HCT116 (cell line): ENCODE data around the gene LBHD1. TPM values are rescaled to one million over a fixed set of nuclear protein-coding genes. Genes with fewer than 3 reads are reported as not detected.

ENCODE experiments used
- CTCF ChIP-seq, 3 experiments: fragments of 200-600 bp in 1 of 3; sonication (generic) in 1 of 3; IDR thresholded peaks in 2 of 3; conservative IDR thresholded peaks in 1 of 3; 2 replicates each; pipeline ENCODE4 v1.5.1; 2012 to 2017; ENCODE audit warnings: low read depth in 2 of 3, low read length in 2 of 3, antibody characterized with exemption in 1 of 3, borderline replicate concordance in 1 of 3, control low read depth in 1 of 3, mild to moderate bottlenecking in 1 of 3, mixed read lengths in 1 of 3, mixed run types in 1 of 3, moderate library complexity in 1 of 3; ENCODE audit not compliant: insufficient read depth in 1 of 3
- EGR1 ChIP-seq: IDR thresholded peaks from 2 replicates; pipeline ENCODE4 v1.6.1; 2012; ENCODE audit warnings: low read depth
- JUND ChIP-seq: IDR thresholded peaks from 2 replicates; pipeline ENCODE4 v1.6.1; 2012
- REST ChIP-seq: IDR thresholded peaks from 2 replicates; pipeline ENCODE4 v1.6.1; 2012; ENCODE audit warnings: low read depth
- ZBTB33 ChIP-seq: IDR thresholded peaks from 2 replicates; pipeline ENCODE4 v1.6.1; 2011; ENCODE audit warnings: mild to moderate bottlenecking, low read length, moderate library complexity; ENCODE audit not compliant: insufficient replicate concordance; ENCODE audit errors: extremely low read depth
- ZFX ChIP-seq: fragments of 450-650 bp; IDR thresholded peaks from 2 replicates; pipeline ENCODE4 v1.6.1; 2017
- ZNF274 ChIP-seq: fragments of 200-500 bp; sonication (Bioruptor generic); IDR thresholded peaks from 2 replicates; pipeline ENCODE4 v1.6.1; 2014; ENCODE audit warnings: mild to moderate bottlenecking, low read depth, low read length, inconsistent platforms
- total RNA-seq: library from RNA; stranded (reverse); gene quantifications from one replicate; pipeline ENCODE4 v1.2.1, GENCODE V29; 2021; ENCODE audit not compliant: unreplicated experiment

LBHD1 gene
- total RNA-seq, 1 experiment from 2014 or later = 14.7 TPM

GRCh38 chr11:62713343-62713742 lies 41.3 kb upstream of the LBHD1 start (continued):
- TF ChIP-seq REST (no peak), ZBTB33 (no peak), ZNF274 (no peak), ZFX (no peak), CTCF (IDR thresholded peaks at IDR 0.05 in 2 of 3, conservative IDR thresholded peaks at IDR 0.05 in 1 of 3; ENCODE audit: borderline replicate concordance in 1 of 3, insufficient read depth in 1 of 3, low read depth in 2 of 3, low read length in 2 of 3) (no peak), JUND (no peak), EGR1 (no peak)
